Effector CD4-positive, alpha-beta T cell (primary cell): ENCODE measurements around the gene PMP22. TPM values are rescaled to one million over a fixed set of nuclear protein-coding genes. Genes with fewer than 3 reads are reported as not detected.

Source experiments
- DNase-seq: peaks from one replicate; pipeline ENCODE4 v3.0.0-alpha.2; 2020
- total RNA-seq: gene quantifications from one replicate; lab custom pipeline; 2026; lab: John Stamatoyannopoulos, UW

PMP22 gene
- not detected for total RNA-seq

DNA sequence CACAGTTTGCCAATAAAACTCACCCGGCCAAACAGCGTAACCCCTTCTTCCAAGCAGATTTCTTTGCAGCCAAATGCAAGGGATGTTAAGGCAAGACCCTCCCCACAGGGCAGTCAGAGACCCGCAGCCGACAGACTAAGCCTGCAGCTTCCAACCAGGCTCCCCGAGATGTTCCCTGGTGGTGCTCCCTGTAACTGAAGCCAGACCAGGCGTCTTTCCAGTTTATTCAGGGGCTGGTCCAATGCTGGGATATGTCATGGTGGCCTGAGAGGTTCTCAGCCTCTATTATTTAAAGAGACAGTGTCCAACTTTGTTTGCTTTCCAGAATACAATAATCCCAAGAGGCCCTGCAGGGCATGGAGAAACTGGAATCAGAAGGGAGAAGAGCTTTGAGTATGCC is at the start of gene PMP22:
Gene PMP22, minus strand, starts transcription at position 196 of the 400 bp plus-strand sequence. CDS start 4,599 bp downstream, outside the sequence.
- no peak for DNase-seq

GRCh38 chr17:15311996-15312395 is 46.9 kb upstream of the PMP22 start:
- DNase-seq, result no peak

- no peak for DNase-seq
These were observed 44.7 kb upstream of the PMP22 start for GRCh38 chr17:15309793-15310192.

GRCh38 chr17:15309236-15309635 is 44.1 kb upstream of the PMP22 start:
- no peak for DNase-seq

DNA sequence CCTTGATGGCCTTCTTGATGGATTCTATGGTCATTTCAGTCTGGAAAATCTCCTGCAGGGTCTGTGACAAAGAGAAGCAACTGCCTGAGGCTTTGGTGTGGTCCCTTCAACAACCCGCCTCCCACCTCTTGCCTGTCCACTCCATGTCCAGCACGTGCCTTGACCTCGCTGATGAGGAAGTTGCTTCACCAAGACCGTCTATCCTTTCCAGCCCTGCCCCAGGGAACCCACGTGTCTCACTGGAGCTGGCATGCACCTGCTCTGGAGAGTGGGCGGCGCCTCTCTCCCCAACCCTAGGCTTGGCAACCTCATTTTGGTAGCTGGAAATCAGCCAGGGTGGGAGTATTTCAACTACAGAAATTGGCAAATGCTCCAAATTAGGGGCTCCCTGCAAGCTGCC is 43.6 kb upstream of the PMP22 start:
- no peak for DNase-seq

DNA sequence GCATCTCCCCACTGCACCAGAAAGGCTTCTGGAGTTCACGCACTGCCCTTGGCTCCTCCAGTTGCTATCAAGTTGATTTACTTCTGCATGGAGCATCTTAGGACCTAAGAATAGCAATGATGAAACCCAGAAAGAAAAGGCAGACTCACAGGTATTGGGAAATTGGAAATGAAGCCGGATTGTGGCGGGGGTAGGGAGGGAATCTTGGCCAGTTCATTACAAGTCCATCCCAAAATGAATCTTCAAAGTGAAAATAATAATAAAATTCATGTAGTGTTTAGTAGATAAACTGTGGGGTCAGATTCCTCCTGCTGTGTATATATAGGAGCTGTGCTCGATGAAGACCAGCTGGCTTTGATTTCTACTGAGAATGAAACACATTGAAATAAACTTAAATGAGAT is 42.6 kb upstream of the PMP22 start:
- no peak for DNase-seq

DNA sequence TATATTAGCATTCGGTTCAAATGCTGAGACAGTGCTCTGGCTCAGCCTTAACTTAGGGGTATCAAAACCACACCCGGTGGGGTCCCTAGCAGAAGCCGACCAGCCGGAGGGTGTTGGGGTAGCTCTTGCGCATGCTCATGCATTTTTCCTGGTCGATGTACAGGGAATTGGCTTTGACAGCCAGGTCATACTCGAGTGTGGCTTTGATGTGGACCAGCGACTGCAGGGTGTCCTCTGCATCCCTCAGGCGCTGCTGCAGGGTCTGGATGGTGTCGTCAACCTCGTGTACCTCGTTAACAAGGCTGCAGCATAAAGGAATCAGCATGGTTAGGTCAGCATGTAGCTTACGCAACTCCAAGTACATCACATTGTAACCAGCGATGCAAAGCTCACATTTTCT is 38.7 kb upstream of the PMP22 start:
- no peak for DNase-seq

GRCh38 chr17:15303268-15303667 is 38.1 kb upstream of the PMP22 start:
- no peak for DNase-seq

- DNase-seq, result no peak
These were observed 36.7 kb upstream of the PMP22 start for GRCh38 chr17:15301845-15302244.

- no peak for DNase-seq
These were observed 33.0 kb upstream of the PMP22 start for GRCh38 chr17:15298176-15298575.

DNA sequence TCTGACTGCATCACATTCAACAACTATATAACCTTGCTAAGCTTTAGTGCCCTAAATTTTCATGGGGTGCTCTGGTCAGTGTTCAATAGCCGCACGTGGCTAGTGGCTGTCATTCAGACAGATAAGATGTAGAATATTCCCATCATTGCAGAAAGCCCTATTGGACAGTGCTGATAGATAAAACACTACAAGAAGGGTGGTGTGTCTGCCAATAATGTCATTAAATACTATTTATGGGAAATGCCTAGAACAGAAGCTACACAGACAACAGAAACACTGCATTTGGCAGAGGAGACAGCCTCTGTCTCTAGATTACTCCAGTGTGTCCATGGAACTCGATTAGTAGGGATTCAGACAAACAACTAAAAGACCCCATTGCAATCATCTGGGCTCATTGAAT is 28.4 kb upstream of the PMP22 start:
- DNase-seq, result no peak

GRCh38 chr17:15291674-15292361 is 26.7 kb upstream of the PMP22 start:
- DNase-seq, result no peak

DNA sequence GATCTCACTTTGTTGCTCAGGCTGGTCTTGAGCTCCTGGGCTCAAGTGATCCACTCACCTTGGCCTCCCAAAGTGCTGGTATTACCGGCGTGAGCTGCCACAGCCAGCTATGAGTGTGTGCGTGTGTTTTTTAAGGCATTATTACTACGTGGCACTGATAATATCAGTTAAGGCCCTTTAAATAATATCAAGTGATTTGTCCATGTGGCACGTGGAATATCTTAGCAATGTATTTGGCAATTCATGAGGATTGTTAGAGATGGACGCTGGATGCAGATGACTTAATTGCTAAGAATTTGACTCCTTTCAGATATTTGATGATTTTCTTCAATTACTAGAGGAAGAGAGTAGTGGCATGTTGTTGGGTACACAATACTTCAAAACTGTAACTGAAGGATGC is 25.5 kb upstream of the PMP22 start:
- no peak for DNase-seq

- no peak for DNase-seq
These were observed 24.4 kb upstream of the PMP22 start for GRCh38 chr17:15289285-15290183.

- DNase-seq, result no peak
These were observed 23.7 kb upstream of the PMP22 start for GRCh38 chr17:15288859-15289258.

GRCh38 chr17:15287538-15288267 is 22.6 kb upstream of the PMP22 start:
- no peak for DNase-seq

- no peak for DNase-seq
These were observed 20.3 kb upstream of the PMP22 start for GRCh38 chr17:15285466-15285865.

DNA sequence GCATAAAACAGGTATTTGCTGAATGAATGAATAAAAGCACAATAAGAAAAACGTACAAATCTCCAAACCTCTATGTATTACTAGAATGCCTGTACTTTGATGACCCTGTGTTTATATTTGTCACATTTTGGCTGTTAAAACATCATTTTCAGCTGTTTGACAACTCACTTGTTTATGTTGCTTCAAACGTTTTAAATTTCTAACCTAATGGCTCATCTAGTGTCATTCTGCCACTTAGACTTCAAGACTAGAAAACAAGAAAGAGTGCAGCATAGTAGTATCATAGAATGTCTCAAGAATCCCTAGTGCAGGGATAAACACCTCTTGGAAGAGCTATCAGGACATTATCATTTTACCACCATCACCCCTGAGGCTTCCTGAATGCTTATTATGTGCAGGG is 19.4 kb upstream of the PMP22 start:
- DNase-seq, result no peak

DNA sequence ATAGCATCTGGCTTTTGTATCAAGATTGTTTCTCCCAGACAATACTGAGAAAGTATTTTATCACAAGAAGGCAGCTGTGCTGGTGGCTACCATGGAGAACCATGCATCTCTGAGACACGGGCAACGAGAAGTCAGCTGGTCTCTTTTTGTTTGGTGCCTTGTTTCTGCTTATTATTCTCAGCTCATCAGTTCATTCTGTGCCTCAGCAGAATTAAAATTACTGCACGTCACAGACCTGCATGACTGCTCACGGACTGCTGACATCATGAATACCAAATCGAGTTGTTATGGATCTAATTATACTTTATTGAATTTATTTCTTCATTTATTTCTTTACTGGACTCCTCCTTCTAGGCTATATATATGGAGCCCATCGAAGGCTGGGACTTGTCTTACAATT is 19.0 kb upstream of the PMP22 start:
- DNase-seq, result no peak

- DNase-seq, result no peak
These were observed 16.8 kb upstream of the PMP22 start for GRCh38 chr17:15281909-15282308.

- DNase-seq, result no peak
These were observed 13.9 kb upstream of the PMP22 start for GRCh38 chr17:15278924-15279477.

GRCh38 chr17:15278380-15278779 is 13.3 kb upstream of the PMP22 start:
- no peak for DNase-seq

- DNase-seq, result no peak
These were observed 8.9 kb upstream of the PMP22 start for GRCh38 chr17:15274017-15274416.
